ENCODE measurements around the gene SPTLC3.

Gene SPTLC3

GRCh38 chr20:13131688-13132087, 122.9 kb downstream of the SPTLC3 start:
- H3K4me3 ChIP-seq (replicated peaks in 1 of 2; ENCODE audit: low read depth in 2 of 2, low read length in 2 of 2): no peak overlapping the region
- no peak for DNase-seq (ENCODE audit: low read depth in 2 of 2)
- TF ChIP-seq CTCF (IDR thresholded peaks at IDR 0.05; ENCODE audit: low read depth, low read length): no peak

GRCh38 chr20:13139459-13140150, 130.8 kb downstream of the SPTLC3 start:
- peak in 1 of 2 donors; percentile 3 for DNase-seq (ENCODE audit: low read depth in 2 of 2)
- no peak overlapping the region for H3K4me3 ChIP-seq (replicated peaks in 1 of 2; ENCODE audit: low read depth in 2 of 2, low read length in 2 of 2)
- TF ChIP-seq CTCF (IDR thresholded peaks at IDR 0.05; ENCODE audit: low read depth, low read length): no peak

- H3K4me3 ChIP-seq (replicated peaks in 1 of 2; ENCODE audit: low read depth in 2 of 2, low read length in 2 of 2): no peak overlapping the region
- no peak for DNase-seq (ENCODE audit: low read depth in 2 of 2)
- no peak for TF ChIP-seq CTCF (IDR thresholded peaks at IDR 0.05; ENCODE audit: low read depth, low read length)
Observed at GRCh38 chr20:13140201-13140600, 131.4 kb downstream of the SPTLC3 start.

- no peak for TF ChIP-seq CTCF (IDR thresholded peaks at IDR 0.05; ENCODE audit: low read depth, low read length)
- H3K4me3 ChIP-seq (replicated peaks in 1 of 2; ENCODE audit: low read depth in 2 of 2, low read length in 2 of 2): no peak overlapping the region
- no peak for DNase-seq (ENCODE audit: low read depth in 2 of 2)
Observed at GRCh38 chr20:13140775-13141174, 132.0 kb downstream of the SPTLC3 start.

GRCh38 chr20:13141546-13141945, 132.8 kb downstream of the SPTLC3 start:
- no peak for DNase-seq (ENCODE audit: low read depth in 2 of 2)
- TF ChIP-seq CTCF (IDR thresholded peaks at IDR 0.05; ENCODE audit: low read depth, low read length): no peak
- no peak overlapping the region for H3K4me3 ChIP-seq (replicated peaks in 1 of 2; ENCODE audit: low read depth in 2 of 2, low read length in 2 of 2)

GRCh38 chr20:13142143-13142542, 133.4 kb downstream of the SPTLC3 start:
- no peak overlapping the region for H3K4me3 ChIP-seq (replicated peaks in 1 of 2; ENCODE audit: low read depth in 2 of 2, low read length in 2 of 2)
- no peak for DNase-seq (ENCODE audit: low read depth in 2 of 2)
- TF ChIP-seq CTCF (IDR thresholded peaks at IDR 0.05; ENCODE audit: low read depth, low read length): no peak

Data from cardiac fibroblast (primary cell).